ENCODE results near the gene IL13. TPM values are rescaled to one million over a fixed set of nuclear protein-coding genes. Genes with fewer than 3 reads are reported as not detected.
"Not testable (repeated sequence)": the region's sequence is repeated elsewhere in the genome, so short reads cannot be mapped to it uniquely, and the experiment has no call there.

IL13 gene
- not detected for total RNA-seq

- DNase-seq, result no peak
Measured at GRCh38 chr5:132657676-132658380, at the start of gene IL13. Gene IL13, plus strand, starts transcription at chr5:132658173. Its CDS starts 14 bp downstream, at chr5:132658187.

- DNase-seq, result no peak
Measured at GRCh38 chr5:132611965-132612364, 46.0 kb upstream of the IL13 start.

- no peak for DNase-seq
Measured at GRCh38 chr5:132612846-132613245, 45.1 kb upstream of the IL13 start.

- DNase-seq, result no peak
Measured at GRCh38 chr5:132621699-132622098, 36.3 kb upstream of the IL13 start.

GRCh38 chr5:132622608-132623007, 35.4 kb upstream of the IL13 start:
- DNase-seq, result no peak

GRCh38 chr5:132627470-132627869, 30.5 kb upstream of the IL13 start:
- DNase-seq, result no peak

- no peak for DNase-seq
Measured at GRCh38 chr5:132628814-132629213, 29.2 kb upstream of the IL13 start.

GRCh38 chr5:132629230-132629944, 28.6 kb upstream of the IL13 start:
- no peak for DNase-seq

GRCh38 chr5:132633587-132633986, 24.4 kb upstream of the IL13 start:
- DNase-seq, result not testable (repeated sequence)

GRCh38 chr5:132635873-132636272, 22.1 kb upstream of the IL13 start:
- DNase-seq, result no peak

GRCh38 chr5:132637241-132637640, 20.7 kb upstream of the IL13 start:
- no peak for DNase-seq

- no peak for DNase-seq
Measured at GRCh38 chr5:132639706-132640130, 18.3 kb upstream of the IL13 start.

- no peak for DNase-seq
Measured at GRCh38 chr5:132640613-132641012, 17.4 kb upstream of the IL13 start.

GRCh38 chr5:132641241-132641723, 16.7 kb upstream of the IL13 start:
- no peak for DNase-seq

- DNase-seq, result no peak
Measured at GRCh38 chr5:132641841-132642240, 16.1 kb upstream of the IL13 start.

GRCh38 chr5:132644177-132644576, 13.8 kb upstream of the IL13 start:
- DNase-seq, result no peak

- DNase-seq, result no peak
Measured at GRCh38 chr5:132646583-132647266, 11.2 kb upstream of the IL13 start.

- DNase-seq, result no peak
Measured at GRCh38 chr5:132647473-132647872, 10.5 kb upstream of the IL13 start.

GRCh38 chr5:132648355-132648754, 9.6 kb upstream of the IL13 start:
- no peak for DNase-seq

- no peak for DNase-seq
Measured at GRCh38 chr5:132651838-132652469, 6.0 kb upstream of the IL13 start.

- no peak for DNase-seq
Measured at GRCh38 chr5:132653716-132654115, 4.3 kb upstream of the IL13 start.

- DNase-seq, result no peak
Measured at GRCh38 chr5:132655821-132656773, 1.9 kb upstream of the IL13 start.
